Measurements from ENCODE around the gene PARP9.

DNA sequence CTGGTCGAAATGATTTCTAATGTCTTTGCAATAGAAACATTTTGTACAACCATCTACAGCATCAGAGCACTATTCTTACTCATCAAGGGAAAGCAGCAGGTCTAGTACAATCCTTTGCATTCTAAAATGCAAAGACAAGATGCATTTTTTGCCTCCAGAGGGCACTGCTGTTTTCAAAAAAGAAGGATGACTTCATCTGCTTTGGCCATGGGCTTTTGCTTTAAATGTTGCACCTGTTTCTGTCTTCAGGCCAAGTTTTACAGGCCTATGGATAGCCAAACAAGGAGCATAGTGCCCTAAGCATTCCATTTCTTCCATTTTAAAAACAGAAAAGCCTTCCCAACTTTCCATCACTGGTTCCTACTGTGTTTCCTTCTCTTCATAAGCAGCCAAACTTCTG lies 3.4 kb downstream of the PARP9 start:
- TF ChIP-seq, protein P1, sequence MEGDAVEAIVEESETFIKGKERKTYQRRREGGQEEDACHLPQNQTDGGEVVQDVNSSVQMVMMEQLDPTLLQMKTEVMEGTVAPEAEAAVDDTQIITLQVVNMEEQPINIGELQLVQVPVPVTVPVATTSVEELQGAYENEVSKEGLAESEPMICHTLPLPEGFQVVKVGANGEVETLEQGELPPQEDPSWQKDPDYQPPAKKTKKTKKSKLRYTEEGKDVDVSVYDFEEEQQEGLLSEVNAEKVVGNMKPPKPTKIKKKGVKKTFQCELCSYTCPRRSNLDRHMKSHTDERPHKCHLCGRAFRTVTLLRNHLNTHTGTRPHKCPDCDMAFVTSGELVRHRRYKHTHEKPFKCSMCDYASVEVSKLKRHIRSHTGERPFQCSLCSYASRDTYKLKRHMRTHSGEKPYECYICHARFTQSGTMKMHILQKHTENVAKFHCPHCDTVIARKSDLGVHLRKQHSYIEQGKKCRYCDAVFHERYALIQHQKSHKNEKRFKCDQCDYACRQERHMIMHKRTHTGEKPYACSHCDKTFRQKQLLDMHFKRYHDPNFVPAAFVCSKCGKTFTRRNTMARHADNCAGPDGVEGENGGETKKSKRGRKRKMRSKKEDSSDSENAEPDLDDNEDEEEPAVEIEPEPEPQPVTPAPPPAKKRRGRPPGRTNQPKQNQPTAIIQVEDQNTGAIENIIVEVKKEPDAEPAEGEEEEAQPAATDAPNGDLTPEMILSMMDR (IDR thresholded peaks at IDR 0.05), result no peak
- TF ChIP-seq FOXJ3 (CRISPR knock-in tag; IDR thresholded peaks at IDR 0.05; ENCODE audit: borderline replicate concordance) (no peak), ZBTB21 (CRISPR knock-in tag; IDR thresholded peaks at IDR 0.05; ENCODE audit: borderline replicate concordance) (no peak), GABPB1 (CRISPR knock-in tag; IDR thresholded peaks at IDR 0.05) (no peak), NR1H2 (CRISPR knock-in tag; IDR thresholded peaks at IDR 0.05) (no peak), SP1 (CRISPR knock-in tag; conservative IDR thresholded peaks at IDR 0.05) (no peak)
- TF ChIP-seq, protein P2, sequence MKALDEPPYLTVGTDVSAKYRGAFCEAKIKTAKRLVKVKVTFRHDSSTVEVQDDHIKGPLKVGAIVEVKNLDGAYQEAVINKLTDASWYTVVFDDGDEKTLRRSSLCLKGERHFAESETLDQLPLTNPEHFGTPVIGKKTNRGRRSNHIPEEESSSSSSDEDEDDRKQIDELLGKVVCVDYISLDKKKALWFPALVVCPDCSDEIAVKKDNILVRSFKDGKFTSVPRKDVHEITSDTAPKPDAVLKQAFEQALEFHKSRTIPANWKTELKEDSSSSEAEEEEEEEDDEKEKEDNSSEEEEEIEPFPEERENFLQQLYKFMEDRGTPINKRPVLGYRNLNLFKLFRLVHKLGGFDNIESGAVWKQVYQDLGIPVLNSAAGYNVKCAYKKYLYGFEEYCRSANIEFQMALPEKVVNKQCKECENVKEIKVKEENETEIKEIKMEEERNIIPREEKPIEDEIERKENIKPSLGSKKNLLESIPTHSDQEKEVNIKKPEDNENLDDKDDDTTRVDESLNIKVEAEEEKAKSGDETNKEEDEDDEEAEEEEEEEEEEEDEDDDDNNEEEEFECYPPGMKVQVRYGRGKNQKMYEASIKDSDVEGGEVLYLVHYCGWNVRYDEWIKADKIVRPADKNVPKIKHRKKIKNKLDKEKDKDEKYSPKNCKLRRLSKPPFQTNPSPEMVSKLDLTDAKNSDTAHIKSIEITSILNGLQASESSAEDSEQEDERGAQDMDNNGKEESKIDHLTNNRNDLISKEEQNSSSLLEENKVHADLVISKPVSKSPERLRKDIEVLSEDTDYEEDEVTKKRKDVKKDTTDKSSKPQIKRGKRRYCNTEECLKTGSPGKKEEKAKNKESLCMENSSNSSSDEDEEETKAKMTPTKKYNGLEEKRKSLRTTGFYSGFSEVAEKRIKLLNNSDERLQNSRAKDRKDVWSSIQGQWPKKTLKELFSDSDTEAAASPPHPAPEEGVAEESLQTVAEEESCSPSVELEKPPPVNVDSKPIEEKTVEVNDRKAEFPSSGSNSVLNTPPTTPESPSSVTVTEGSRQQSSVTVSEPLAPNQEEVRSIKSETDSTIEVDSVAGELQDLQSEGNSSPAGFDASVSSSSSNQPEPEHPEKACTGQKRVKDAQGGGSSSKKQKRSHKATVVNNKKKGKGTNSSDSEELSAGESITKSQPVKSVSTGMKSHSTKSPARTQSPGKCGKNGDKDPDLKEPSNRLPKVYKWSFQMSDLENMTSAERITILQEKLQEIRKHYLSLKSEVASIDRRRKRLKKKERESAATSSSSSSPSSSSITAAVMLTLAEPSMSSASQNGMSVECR (CRISPR knock-in tag; IDR thresholded peaks at IDR 0.05; ENCODE audit: borderline replicate concordance), result no peak
- TF ChIP-seq, protein P3, sequence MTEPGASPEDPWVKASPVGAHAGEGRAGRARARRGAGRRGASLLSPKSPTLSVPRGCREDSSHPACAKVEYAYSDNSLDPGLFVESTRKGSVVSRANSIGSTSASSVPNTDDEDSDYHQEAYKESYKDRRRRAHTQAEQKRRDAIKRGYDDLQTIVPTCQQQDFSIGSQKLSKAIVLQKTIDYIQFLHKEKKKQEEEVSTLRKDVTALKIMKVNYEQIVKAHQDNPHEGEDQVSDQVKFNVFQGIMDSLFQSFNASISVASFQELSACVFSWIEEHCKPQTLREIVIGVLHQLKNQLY (CRISPR knock-in tag; IDR thresholded peaks at IDR 0.05), result no peak

Data from WTC11 (cell line).